Femur (tissue), 1 donor: ENCODE measurements around the gene CEP112.

Experiments
- DNase-seq: peaks from one replicate; pipeline ENCODE4 v3.0.0-alpha.2; 2017

CEP112 gene

GRCh38 chr17:65977041-65977440 is 214.9 kb downstream of the CEP112 start:
- DNase-seq, result peak; percentile 71

GRCh38 chr17:65975878-65976277 is 216.1 kb downstream of the CEP112 start:
- DNase-seq, result no peak

GRCh38 chr17:65973237-65973636 is 218.7 kb downstream of the CEP112 start:
- no peak for DNase-seq

- DNase-seq, result no peak
These were observed 224.6 kb downstream of the CEP112 start for GRCh38 chr17:65967372-65967771.

DNA sequence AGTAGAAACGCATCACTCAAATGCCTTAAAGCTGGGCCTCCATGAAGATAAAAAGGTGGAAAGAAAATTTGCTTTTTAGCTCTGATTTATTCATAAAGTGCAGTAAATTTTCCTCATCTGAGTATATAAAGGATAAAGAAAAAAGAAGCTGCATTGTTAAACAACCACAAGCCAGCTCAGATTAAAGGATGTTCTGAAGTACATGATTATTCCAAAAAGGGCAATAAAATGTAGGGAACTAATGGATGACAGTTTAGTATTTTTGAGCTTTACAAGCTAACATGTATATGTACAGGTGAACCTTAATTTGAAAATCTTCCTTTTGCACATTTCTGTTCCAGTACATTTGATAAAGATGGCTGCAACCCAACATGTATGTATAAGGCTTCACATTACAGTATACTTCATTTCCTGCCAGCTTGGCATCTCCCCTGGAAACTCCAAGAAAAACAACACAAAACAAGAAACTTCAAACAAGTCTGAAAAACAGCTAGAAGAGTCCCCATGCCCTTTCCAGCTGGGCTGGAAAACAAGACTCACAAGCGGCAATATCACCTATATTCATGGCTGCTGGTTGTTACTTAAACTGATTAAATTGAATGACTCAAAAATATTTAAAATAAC is 225.7 kb downstream of the CEP112 start:
- DNase-seq, result no peak

DNA sequence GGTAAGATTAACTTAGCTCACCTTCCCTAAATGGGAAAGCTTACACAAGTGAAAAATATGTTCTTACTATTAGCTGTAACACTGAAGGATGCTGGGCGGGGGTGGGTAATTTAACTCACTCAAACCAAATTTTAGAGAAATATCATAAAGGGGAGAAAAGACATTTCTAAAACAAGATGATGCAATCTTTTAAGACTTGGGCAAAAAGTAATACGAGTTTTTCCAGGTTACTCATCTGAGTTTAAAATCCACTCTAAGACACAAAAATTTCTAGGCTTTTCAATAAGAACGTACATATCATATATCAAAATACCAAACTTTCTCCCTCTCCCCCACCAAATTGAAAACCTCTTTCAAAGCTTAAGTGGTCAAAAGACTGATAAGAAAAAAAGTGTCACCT is 228.8 kb downstream of the CEP112 start:
- DNase-seq, result no peak

DNA sequence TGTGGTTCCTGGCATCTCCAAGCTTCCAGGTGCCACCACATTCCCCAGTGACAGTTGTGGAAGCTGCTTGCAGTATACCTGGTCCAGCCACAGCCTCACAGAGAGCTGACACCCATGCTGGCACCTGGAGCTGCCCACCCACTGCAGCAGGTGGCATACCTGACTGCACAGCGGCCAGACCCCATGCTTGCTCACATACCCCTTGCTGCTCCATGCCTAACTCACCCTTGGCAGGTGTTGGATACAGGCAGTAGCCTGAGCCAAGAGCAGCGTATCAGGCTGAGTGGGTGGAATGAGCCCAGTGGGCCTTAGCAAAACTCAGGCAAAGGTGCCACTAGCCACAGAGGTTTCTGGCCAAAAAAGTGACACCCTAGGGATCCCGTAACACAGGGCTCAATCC is 232.3 kb downstream of the CEP112 start:
- no peak for DNase-seq

DNA sequence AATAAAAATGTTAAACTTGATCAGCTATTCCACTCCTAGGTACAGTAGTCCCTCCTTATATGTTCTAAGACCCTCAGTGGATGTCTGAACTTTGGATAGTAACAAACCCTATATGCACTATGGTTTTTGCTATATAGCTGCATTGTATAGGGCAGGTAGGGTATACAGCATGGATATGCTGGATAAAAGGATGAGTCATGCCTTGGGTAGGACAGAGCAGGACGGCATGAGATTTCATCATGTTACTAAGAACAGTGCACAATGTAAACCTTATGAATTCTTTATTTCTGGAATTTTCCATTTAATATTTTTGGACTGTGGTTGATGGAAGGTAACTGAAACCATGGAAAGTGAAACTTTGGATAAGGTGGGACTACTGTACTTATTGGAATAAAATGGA is 235.1 kb downstream of the CEP112 start:
- no peak for DNase-seq

- DNase-seq, result no peak
These were observed 237.8 kb downstream of the CEP112 start for GRCh38 chr17:65954148-65954449.

DNA sequence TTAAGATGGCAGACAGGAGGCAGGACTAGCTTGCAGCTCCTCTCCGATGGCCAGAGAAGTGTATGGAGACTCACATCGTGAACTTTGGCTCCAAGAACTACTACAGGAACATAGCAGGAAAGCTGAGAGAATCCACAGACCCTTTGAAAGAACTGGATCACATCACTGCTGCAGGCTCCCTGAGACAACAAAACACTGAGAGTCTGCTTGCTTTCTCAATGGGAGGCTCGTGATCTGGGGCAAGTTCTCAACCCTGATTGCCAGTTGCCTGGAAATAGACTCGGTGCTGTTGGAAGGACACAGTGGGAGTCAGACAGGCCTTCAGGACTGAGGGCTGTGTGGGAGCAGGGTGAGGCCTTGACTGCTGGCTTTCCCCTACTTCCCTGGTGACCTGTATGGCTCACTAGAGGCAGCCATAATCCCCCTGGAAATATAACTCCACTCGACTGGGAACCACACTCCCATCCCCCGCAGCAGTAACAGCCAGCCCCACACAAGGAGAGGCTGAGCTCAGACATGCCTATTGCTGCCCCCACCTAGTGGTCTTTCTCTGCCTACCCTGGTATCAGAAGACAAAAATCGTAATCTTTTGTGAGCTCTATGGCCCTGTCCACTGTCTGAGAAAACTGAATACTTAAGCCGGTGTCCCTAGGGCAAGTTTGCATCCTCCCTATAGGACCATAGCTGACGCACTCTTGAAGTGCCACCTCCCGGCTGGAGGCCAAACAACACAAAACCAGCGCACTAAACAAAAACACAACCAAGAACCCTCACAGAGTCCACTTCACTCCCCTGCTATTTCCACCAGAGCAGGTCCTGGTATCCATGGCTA is 238.4 kb downstream of the CEP112 start:
- no peak for DNase-seq

DNA sequence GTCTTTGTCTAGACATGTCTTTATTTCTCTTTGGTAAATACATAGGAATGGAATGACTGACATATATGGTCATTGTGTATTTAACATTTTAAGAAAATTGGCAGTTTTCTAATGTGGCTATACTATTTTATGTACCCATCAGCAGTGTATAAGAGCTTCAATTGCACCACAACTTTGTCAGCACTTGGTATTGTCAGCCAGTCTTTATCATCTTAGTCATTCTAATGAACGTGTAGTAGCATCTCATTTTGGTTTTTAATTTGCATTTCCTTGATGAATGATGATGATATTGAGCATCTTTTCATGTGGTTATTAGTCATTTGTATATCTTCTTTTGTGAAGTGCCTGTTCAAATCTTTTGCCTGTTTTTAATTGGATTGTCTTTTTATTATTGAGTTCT is 239.3 kb downstream of the CEP112 start:
- DNase-seq, result no peak

GRCh38 chr17:65952015-65952414 is 239.9 kb downstream of the CEP112 start:
- DNase-seq, result no peak

DNA sequence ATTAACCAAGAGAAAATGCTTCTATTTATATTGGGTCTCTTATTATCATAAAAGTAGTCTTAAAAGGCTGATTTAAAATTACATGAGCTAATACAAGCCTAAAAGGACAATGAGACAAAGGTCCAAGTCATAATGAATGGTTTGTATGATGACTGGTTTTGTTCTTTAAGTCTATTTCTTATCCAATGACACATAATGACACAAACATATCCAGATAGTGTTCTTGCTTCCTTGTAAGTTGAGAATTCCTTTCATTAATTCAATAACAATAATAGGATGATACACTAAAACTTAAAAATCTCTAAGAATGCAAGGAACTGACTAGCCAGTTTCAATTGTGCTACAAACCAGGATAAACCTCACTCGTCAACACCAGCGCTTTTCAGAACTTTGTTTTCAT is 244.1 kb downstream of the CEP112 start:
- no peak for DNase-seq

DNA sequence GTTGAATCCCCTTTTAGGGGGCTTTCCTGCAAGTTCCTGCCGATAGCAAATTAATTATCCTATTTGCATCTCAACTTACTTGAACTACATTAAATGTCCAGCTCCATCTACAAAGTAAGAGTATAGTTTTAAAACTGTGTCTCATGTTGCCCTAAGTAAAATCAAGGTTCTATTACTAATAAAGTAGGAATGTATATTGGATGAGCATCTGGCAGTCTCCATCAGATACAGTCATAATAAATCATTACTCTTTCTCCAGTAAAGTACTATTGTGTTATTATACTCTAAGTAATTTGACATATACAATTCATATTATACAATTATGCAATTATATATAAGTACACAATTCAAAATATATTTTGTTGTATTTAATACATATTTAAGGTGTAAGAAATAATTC is 249.3 kb downstream of the CEP112 start:
- no peak for DNase-seq

- no peak for DNase-seq
These were observed 250.5 kb downstream of the CEP112 start for GRCh38 chr17:65941356-65941899.

GRCh38 chr17:65936013-65936412 is 255.9 kb downstream of the CEP112 start:
- DNase-seq, result no peak

- no peak for DNase-seq
These were observed 258.6 kb downstream of the CEP112 start for GRCh38 chr17:65933290-65933689.

GRCh38 chr17:65931246-65932149 is 260.4 kb downstream of the CEP112 start:
- peak; percentile 41 for DNase-seq

GRCh38 chr17:65930140-65930730 is 261.7 kb downstream of the CEP112 start:
- no peak for DNase-seq

DNA sequence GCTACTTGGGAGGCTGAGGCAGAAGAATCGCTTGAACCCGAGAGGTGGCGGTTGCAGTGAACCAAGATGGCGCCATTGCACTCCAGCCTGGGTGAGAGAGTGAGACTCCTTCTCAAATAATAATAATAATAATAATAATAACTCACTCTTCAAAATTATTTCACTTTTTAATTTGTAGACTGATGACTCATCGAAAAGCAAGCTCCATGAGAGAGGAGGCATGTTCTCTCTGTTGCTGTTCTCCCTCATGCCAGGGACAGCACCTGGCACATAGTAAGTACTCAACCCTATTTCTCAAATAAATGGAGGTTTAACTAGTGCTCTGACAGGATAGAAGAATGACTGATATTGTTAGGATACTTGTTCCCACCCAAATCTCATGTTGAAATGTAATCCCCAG is 265.3 kb downstream of the CEP112 start:
- DNase-seq, result no peak

- DNase-seq, result peak; percentile 46
These were observed 266.2 kb downstream of the CEP112 start for GRCh38 chr17:65925606-65926307.

GRCh38 chr17:65920996-65921395 is 270.9 kb downstream of the CEP112 start:
- no peak for DNase-seq
